Spleen (tissue), 11 donors: ENCODE data around the gene GREB1L. TPM values are rescaled to one million over a fixed set of nuclear protein-coding genes. Genes with fewer than 3 reads are reported as not detected.
A peak's percentile ranks its signal among the peaks of the same experiment; 100 is the strongest.

ENCODE experiments used
- DNase-seq: peaks from one replicate; pipeline ENCODE4 v3.0.0-alpha.2; 2020
- H3K27ac ChIP-seq, 8 donors: fragments of 200-600 bp; sonication (generic) in 7 of 8; 1 replicate in 4 of 8; 2 replicates in 4 of 8; pipeline versions ENCODE4 v1.5.0 to v1.8.0; 2016 to 2021; ENCODE audit warnings: inconsistent platforms in 4 of 8, mild to moderate bottlenecking in 4 of 8, moderate library complexity in 1 of 8
- H3K27me3 ChIP-seq, 7 donors: fragments of 200-600 bp; sonication (generic) in 6 of 7; replicated peaks in 1 of 7; 1 replicate in 4 of 7; 2 replicates in 3 of 7; pipeline versions ENCODE4 v1.5.0 to v1.8.0; 2016 to 2021; ENCODE audit warnings: inconsistent platforms in 3 of 7, mild to moderate bottlenecking in 1 of 7
- H3K36me3 ChIP-seq, 6 donors: fragments of 200-600 bp; sonication (generic) in 5 of 6; 1 replicate in 4 of 6; 2 replicates in 2 of 6; pipeline versions ENCODE4 v1.5.0 to v1.8.0; 2016 to 2021; ENCODE audit warnings: inconsistent platforms in 2 of 6
- H3K4me1 ChIP-seq, 6 donors: fragments of 200-600 bp; sonication (generic) in 5 of 6; 1 replicate in 3 of 6; 2 replicates in 3 of 6; pipeline versions ENCODE4 v1.5.0 to v1.8.0; 2016 to 2021; ENCODE audit warnings: inconsistent platforms in 3 of 6
- H3K4me3 ChIP-seq, 8 donors: fragments of 200-600 bp; sonication (generic) in 7 of 8; 1 replicate in 4 of 8; 2 replicates in 4 of 8; pipeline versions ENCODE4 v1.5.0 to v1.8.0; 2016 to 2021; ENCODE audit warnings: inconsistent platforms in 4 of 8, mild to moderate bottlenecking in 4 of 8, moderate library complexity in 2 of 8
- H3K9me3 ChIP-seq, 8 donors: fragments of 200-600 bp; sonication (generic) in 7 of 8; 1 replicate in 4 of 8; 2 replicates in 4 of 8; pipeline versions ENCODE4 v1.5.0 to v1.8.0; 2016 to 2021; ENCODE audit warnings: inconsistent platforms in 4 of 8
- POLR2A ChIP-seq, 3 donors: fragments of 450-650 bp; IDR thresholded peaks; one replicate each; pipeline ENCODE4 v1.5.1; 2017; ENCODE audit warnings: antibody characterized with exemption in 3 of 3, mild to moderate bottlenecking in 1 of 3
- POLR2AphosphoS5 ChIP-seq, 3 donors: sonication (generic); formaldehyde crosslinking; IDR thresholded peaks; one replicate each; pipeline ENCODE4 v1.5.1; 2017; ENCODE audit warnings: antibody characterized with exemption in 3 of 3
- WGBS, 5 donors: extraction: QIAGEN DNeasy Blood & Tissue Kit in 3 of 5; methylation state at CpG; one replicate each; pipeline versions ENCODE4 v1.1.5 to v1.1.7; 2013 to 2018; 5-methylcytosine and 5-hydroxymethylcytosine counted together
- intact Hi-C: fragments of 100-400 bp; cut with DNase I; formaldehyde crosslinking; loops from one replicate; pipeline ENCODE4 v1.15.0; 2023; ENCODE audit warnings: low total_unique reads
- polyA plus RNA-seq, 3 donors: library from polyadenylated mRNA; stranded (reverse); fragments of 200-250 nt; gene quantifications; one replicate each; pipeline ENCODE4 v1.2.1, GENCODE V29; 2013
- total RNA-seq, 7 donors: library from RNA; depleted of rRNA in 3 of 7; stranded (reverse); fragments of >200 nt in 3 of 7; fragmentation: NEBNext Ultra II Directional in 4 of 7; extraction: Animal tissue kit (Norgen Biotek cat#: 25700) in 4 of 7; gene quantifications; one replicate each; pipeline versions ENCODE4 v1.1.0 to v1.2.1, GENCODE V29; 2016 to 2021
- TF ChIP-seq, protein P1 (sequence below), 11 experiments: fragments of 200-600 bp in 7 of 11; fragments of 450-650 bp in 4 of 11; sonication (generic) in 4 of 11; IDR thresholded peaks in 8 of 11; conservative IDR thresholded peaks in 3 of 11; 1 replicate in 7 of 11; 2 replicates in 4 of 11; pipeline versions ENCODE4 v1.4.0 to v1.8.0; 2016 to 2021; ENCODE audit warnings: antibody characterized with exemption in 11 of 11, inconsistent platforms in 4 of 11, mild to moderate bottlenecking in 1 of 11
- donor health status: healthy with polysubstance abuse.
- donor health status: DM: no; HTN: no; CAD: no; lungs with moderate emphysema.
- donor health status: DM: no; HTN: no; CAD: no.
- donor health status: Bipolar disorder and iron deficiency.
- donor health status: healthy.
- donor health status: DM: no; HTN: no; CAD: no.
- donor health status: DM: yes; HTN: yes; CAD: no.

The GREB1L gene
- total and polyA plus RNA-seq, 10 donors: under 0.01 to 0.79 (median 0.57) TPM

DNA sequence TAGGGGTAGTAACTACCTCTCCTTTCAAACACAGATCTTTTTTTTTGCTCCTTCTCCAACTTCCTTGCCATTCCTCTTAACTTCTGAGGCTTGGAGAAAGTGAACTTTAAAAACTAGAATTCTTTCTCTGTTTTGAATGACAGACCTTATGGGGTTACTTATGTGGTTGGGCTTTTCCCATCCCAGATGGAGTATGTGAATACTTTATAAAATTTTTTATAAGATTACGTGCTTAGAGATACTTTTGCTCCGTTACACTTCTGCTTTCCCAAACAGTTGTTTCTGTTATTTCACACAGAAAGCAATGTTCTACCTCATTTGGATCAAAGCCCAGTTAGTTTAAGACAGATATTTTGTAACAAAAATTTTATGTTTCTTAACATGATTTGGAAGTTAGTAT lies 20.2 kb downstream of the GREB1L start:
- DNase-seq: no peak
- Histone ChIP-seq H3K4me3 (no peak overlapping the region), H3K36me3 (no peaks in the 10 kb centered on the region), H3K4me1 (no peaks in the 10 kb centered on the region), H3K27ac (no peak overlapping the region), H3K27me3 (peaks cover 0 to 3% (median 0%) of the 10 kb centered on the region in 7 donors), H3K9me3 (no peaks in the 10 kb centered on the region)
- 68 to 90% (median 72%) methylated on average over 2 of the region's 2 CpGs for WGBS, 5 donors
- intact Hi-C loops: no loop called here
- TF ChIP-seq, protein P1, sequence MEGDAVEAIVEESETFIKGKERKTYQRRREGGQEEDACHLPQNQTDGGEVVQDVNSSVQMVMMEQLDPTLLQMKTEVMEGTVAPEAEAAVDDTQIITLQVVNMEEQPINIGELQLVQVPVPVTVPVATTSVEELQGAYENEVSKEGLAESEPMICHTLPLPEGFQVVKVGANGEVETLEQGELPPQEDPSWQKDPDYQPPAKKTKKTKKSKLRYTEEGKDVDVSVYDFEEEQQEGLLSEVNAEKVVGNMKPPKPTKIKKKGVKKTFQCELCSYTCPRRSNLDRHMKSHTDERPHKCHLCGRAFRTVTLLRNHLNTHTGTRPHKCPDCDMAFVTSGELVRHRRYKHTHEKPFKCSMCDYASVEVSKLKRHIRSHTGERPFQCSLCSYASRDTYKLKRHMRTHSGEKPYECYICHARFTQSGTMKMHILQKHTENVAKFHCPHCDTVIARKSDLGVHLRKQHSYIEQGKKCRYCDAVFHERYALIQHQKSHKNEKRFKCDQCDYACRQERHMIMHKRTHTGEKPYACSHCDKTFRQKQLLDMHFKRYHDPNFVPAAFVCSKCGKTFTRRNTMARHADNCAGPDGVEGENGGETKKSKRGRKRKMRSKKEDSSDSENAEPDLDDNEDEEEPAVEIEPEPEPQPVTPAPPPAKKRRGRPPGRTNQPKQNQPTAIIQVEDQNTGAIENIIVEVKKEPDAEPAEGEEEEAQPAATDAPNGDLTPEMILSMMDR (IDR thresholded peaks at IDR 0.05 in 8 of 11, conservative IDR thresholded peaks at IDR 0.05 in 3 of 11): no peak
- TF ChIP-seq POLR2AphosphoS5 (IDR thresholded peaks at IDR 0.05) (no peak), POLR2A (IDR thresholded peaks at IDR 0.05) (no peak)

DNA sequence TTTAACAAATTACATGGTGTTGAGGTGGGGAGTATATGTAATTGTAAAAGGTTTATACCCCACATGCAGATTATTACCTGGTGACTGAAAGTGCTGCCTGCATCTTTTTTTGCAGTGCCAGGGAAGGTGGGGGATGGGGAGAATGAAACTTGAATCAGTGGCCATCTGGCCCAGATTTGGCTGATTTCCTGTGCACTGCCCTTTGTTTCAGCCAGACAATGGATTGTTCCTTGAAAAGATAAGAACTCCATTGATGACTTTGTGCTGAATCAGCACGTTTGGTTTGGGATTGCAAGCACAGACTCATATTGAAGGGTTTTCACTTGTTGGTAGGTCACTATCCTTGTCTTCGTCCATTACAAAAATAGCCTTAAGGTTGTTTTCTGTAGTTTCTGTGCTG lies 20.9 kb downstream of the GREB1L start:
- no peak for DNase-seq
- Histone ChIP-seq H3K9me3 (no peaks in the 10 kb centered on the region), H3K36me3 (no peaks in the 10 kb centered on the region), H3K27me3 (peaks cover 0 to 3% (median 0%) of the 10 kb centered on the region in 7 donors), H3K27ac (no peak overlapping the region), H3K4me1 (no peaks in the 10 kb centered on the region), H3K4me3 (no peak overlapping the region)
- whole genome bisulfite sequencing, 5 donors: 45 to 70% (median 59%) methylated on average over 2 of the region's 2 CpGs
- intact Hi-C loops: no loop called here
- peak in 1 of 3 donors; percentile 47 for TF ChIP-seq POLR2AphosphoS5 (IDR thresholded peaks at IDR 0.05)
- TF ChIP-seq POLR2A (IDR thresholded peaks at IDR 0.05): no peak

DNA sequence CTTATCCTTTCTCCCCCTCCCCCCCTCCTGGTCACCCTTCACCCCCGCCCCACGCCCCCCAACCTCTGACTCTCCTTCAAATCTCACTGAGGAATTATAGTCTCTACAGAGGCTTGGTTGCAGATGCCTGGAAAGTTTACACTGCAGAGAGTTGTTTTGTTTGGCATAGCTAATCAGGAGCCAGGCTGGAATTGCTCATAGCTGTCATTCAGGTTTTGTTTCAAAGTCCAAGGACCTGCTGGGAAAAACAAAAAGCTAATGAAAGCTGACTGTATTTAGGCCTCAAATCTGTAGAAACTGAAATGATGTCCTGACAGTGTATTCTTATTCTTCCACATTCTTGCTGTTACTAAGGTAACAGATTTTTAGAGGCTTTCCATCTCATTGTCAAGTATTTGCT lies 22.6 kb downstream of the GREB1L start:
- Histone ChIP-seq H3K27me3 (peaks cover 0 to 3% (median 0%) of the 10 kb centered on the region in 7 donors), H3K9me3 (no peaks in the 10 kb centered on the region), H3K4me1 (no peaks in the 10 kb centered on the region), H3K27ac (no peak overlapping the region), H3K36me3 (no peaks in the 10 kb centered on the region), H3K4me3 (no peak overlapping the region)
- intact Hi-C loops: no loop called here
- TF ChIP-seq POLR2A (IDR thresholded peaks at IDR 0.05) (no peak), POLR2AphosphoS5 (IDR thresholded peaks at IDR 0.05) (no peak)
- TF ChIP-seq, protein P1 (IDR thresholded peaks at IDR 0.05 in 8 of 11, conservative IDR thresholded peaks at IDR 0.05 in 3 of 11): no peak
- DNase-seq: no peak
- WGBS, 5 donors: 67 to 89% (median 83%) methylated on average over 2 of the region's 2 CpGs

DNA sequence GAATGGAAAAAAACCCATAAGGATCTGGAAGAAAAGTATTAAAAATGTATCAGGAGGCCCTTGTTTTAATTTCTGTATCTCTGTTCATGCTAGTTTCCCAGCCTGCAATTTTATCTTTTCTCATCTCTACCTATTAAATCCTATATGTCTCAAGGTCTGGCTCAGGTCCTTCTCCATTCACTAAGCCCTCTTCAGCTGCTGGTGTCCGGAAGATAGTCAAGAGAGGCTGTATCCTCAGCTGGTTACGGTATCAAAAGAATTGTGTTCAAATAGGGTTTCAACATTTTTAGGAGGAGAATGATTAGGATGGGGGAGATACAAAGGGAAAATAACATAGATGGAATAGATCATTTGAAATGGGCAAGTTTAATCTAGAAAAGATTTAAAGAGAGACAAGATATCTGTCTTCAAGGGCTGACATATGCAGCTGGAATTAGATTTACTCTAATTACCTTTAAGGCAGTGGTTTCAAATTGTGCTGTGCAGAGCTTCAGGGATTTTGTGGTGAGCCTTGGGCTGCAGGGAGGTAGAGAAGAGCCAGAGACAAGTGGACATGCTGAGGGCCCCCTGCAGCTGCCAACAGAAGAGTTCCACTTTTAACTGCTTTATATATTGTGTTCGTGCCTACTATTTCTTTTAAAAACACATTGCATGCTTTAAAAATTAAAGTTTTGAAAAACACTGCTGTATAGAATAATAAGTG lies 24.1 kb downstream of the GREB1L start:
- H3K9me3 ChIP-seq: no peaks in the 10 kb centered on the region
- TF ChIP-seq, protein P1 (IDR thresholded peaks at IDR 0.05 in 8 of 11, conservative IDR thresholded peaks at IDR 0.05 in 3 of 11): no peak
- TF ChIP-seq POLR2A (IDR thresholded peaks at IDR 0.05) (no peak), POLR2AphosphoS5 (IDR thresholded peaks at IDR 0.05) (no peak)
- DNase-seq: no peak
- H3K36me3 ChIP-seq: no peaks in the 10 kb centered on the region
- WGBS, 5 donors: 80 to 88% (median 83%) methylated on average over 3 of the region's 3 CpGs
- peaks cover 0 to 3% (median 0%) of the 10 kb centered on the region in 7 donors for H3K27me3 ChIP-seq
- no peak overlapping the region for H3K4me3 ChIP-seq
- intact Hi-C loops: no loop called here
- no peaks in the 10 kb centered on the region for H3K4me1 ChIP-seq
- no peak overlapping the region for H3K27ac ChIP-seq
